ENCODE results near the gene ZNF615.
"Not testable (repeated sequence)": the region's sequence is repeated elsewhere in the genome, so short reads cannot be mapped to it uniquely, and the experiment has no call there.

Gene ZNF615

DNA sequence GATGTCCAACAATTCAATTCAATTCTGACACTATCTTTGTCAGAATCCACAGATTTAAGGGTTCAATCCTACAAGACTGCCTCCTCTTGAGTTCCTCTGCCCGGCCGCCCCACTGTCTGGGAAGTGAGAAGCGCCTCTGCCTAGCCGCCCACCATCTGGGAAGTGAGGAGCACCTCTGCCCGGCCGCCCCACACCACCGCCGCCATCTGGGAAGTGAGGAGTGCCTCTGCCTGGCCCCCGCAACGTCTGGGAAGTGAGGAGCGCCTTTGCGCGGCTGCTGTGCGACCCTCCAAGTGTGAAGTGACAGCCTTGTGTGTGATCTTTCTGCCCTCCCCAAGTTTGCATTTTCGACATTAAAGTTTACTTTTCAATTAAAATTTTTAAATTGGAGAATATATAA is 14.2 kb upstream of the ZNF615 start:
- no peaks in the 10 kb centered on the region for H3K9me3 ChIP-seq (ENCODE audit: control insufficient read depth, insufficient read depth, low read length)
- H3K27me3 ChIP-seq (ENCODE audit: control insufficient read depth, insufficient read depth, low read length), result no peaks in the 10 kb centered on the region
- H3K9ac ChIP-seq (ENCODE audit: low read depth, low read length), result no peak overlapping the region
- peaks cover 32% of the 10 kb centered on the region for H3K36me3 ChIP-seq (ENCODE audit: control insufficient read depth, insufficient read depth, low read length)
- H3K4me1 ChIP-seq (ENCODE audit: control insufficient read depth, insufficient read depth, low read length), result no peaks in the 10 kb centered on the region
- H3K4me3 ChIP-seq (ENCODE audit: low read depth, low read length), result no peak overlapping the region

- Histone ChIP-seq H3K36me3 (ENCODE audit: control insufficient read depth, insufficient read depth, low read length) (peaks cover 41% of the 10 kb centered on the region), H3K4me3 (ENCODE audit: low read depth, low read length) (no peak overlapping the region)
Observed at GRCh38 chr19:52020506-52020905, 12.5 kb upstream of the ZNF615 start.

DNA sequence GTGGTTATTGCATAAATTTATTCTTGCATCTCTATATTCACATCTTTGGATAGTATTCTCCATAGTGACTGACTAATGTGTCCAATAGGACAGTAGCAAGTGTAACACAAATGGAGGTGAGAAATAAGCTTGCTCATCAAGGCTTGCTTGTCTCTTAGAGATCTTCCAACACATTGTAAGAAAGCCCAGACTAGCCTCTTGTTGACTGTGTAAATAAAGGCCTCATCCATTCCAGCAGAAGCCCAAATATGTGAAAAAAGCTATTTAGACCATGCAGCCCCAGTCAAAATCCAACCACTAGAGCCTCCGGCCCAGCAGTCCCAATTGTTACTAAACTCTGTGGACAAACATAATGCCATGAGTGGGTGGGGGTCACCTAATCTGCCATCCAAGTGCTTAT is 2.7 kb upstream of the ZNF615 start:
- no peak overlapping the region for H3K4me3 ChIP-seq (ENCODE audit: low read depth, low read length)
- no peak overlapping the region for H3K9ac ChIP-seq (ENCODE audit: low read depth, low read length)
- H3K36me3 ChIP-seq (ENCODE audit: control insufficient read depth, insufficient read depth, low read length), result peaks cover 5% of the 10 kb centered on the region
- no peaks in the 10 kb centered on the region for H3K9me3 ChIP-seq (ENCODE audit: control insufficient read depth, insufficient read depth, low read length)
- no peaks in the 10 kb centered on the region for H3K27me3 ChIP-seq (ENCODE audit: control insufficient read depth, insufficient read depth, low read length)
- H3K4me1 ChIP-seq (ENCODE audit: control insufficient read depth, insufficient read depth, low read length), result peaks cover 2% of the 10 kb centered on the region

More at GRCh38 chr19:52020506-52020905, 12.5 kb upstream of the ZNF615 start:
- H3K4me1 ChIP-seq (ENCODE audit: control insufficient read depth, insufficient read depth, low read length), result no peaks in the 10 kb centered on the region
- no peaks in the 10 kb centered on the region for H3K27me3 ChIP-seq (ENCODE audit: control insufficient read depth, insufficient read depth, low read length)
- no peaks in the 10 kb centered on the region for H3K9me3 ChIP-seq (ENCODE audit: control insufficient read depth, insufficient read depth, low read length)
- no peak overlapping the region for H3K9ac ChIP-seq (ENCODE audit: low read depth, low read length)

DNA sequence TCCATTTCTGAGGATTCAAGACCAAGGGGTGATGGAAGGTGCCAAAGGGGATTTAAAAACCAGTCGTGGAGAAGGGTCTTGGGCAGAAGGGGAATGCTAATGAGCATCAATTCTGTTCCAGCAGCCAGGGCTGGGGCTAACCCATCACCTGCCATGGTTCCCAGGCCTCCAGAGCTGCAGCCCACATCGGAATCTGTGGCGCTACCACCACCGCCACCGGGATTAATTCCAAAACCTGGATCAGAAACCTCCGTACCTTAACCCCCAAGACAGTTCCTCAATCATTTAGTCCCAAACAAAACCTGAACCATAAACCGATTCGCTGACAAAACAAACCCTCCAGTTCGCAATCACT is 583 bp downstream of the ZNF615 start:
- peak overlapping the region; percentile 96 for H3K9ac ChIP-seq (ENCODE audit: low read depth, low read length)
- H3K4me3 ChIP-seq (ENCODE audit: low read depth, low read length), result peak overlapping the region; percentile 100
- H3K4me1 ChIP-seq (ENCODE audit: control insufficient read depth, insufficient read depth, low read length), result peaks cover 2% of the 10 kb centered on the region
- H3K27me3 ChIP-seq (ENCODE audit: control insufficient read depth, insufficient read depth, low read length), result no peaks in the 10 kb centered on the region
- H3K9me3 ChIP-seq (ENCODE audit: control insufficient read depth, insufficient read depth, low read length), result no peaks in the 10 kb centered on the region
- peaks cover 3% of the 10 kb centered on the region for H3K36me3 ChIP-seq (ENCODE audit: control insufficient read depth, insufficient read depth, low read length)

DNA sequence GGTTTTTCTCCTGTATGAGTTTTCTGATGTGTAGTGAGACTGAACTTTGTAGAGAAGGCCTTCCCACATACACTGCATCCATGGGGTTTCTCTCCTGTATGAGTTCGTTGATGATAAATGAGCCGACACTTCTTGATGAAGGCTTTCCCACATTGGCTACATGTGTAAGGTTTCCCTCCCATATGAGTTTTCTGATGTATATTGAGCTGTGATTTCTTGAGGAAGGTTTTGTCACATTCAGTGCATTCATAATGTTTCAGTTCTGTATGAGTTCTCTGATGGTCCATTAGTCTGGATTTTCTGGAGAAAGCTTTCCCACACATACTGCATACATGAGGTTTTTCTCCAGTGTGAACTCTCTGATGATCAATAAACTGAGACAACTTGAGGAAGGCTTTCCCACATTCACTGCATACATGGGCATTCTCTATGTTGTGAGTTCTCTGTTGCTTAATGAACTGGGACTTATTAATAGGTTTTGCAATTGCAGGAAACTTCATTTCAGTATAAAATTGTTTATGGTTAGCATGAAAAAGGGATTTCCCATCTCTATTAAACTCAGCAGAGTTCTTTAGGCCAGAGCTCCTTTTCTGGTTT is 13.9 kb downstream of the ZNF615 start:
- H3K4me1 ChIP-seq (ENCODE audit: control insufficient read depth, insufficient read depth, low read length), result no peaks in the 10 kb centered on the region
- peaks cover 47% of the 10 kb centered on the region for H3K9me3 ChIP-seq (ENCODE audit: control insufficient read depth, insufficient read depth, low read length)
- no peaks in the 10 kb centered on the region for H3K27me3 ChIP-seq (ENCODE audit: control insufficient read depth, insufficient read depth, low read length)
- no peak overlapping the region for H3K9ac ChIP-seq (ENCODE audit: low read depth, low read length)
- H3K4me3 ChIP-seq (ENCODE audit: low read depth, low read length), result no peak overlapping the region
- peaks cover 29% of the 10 kb centered on the region for H3K36me3 ChIP-seq (ENCODE audit: control insufficient read depth, insufficient read depth, low read length)

DNA sequence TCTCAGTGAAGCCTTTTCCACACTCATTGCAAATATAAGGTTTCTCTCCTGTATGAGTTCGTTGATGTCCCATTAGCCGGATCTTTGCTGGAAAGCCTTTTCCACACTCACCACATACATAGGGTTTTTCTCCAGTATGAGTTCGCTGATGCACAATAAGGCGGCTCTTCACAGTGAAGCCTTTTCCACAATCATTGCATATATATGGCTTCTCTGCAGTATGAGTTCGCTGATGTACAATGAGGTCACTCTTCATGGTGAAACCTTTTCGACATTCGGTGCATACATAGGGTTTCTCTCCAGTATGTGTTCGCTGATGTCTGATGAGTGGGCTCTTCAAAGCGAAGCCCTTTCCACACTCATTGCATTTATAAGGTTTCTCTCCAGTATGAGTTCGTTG is 14.6 kb downstream of the ZNF615 start:
- H3K36me3 ChIP-seq (ENCODE audit: control insufficient read depth, insufficient read depth, low read length), result peaks cover 28% of the 10 kb centered on the region
- H3K9me3 ChIP-seq (ENCODE audit: control insufficient read depth, insufficient read depth, low read length), result peaks cover 46% of the 10 kb centered on the region
- no peak overlapping the region for H3K4me3 ChIP-seq (ENCODE audit: low read depth, low read length)
- H3K9ac ChIP-seq (ENCODE audit: low read depth, low read length), result no peak overlapping the region
- H3K4me1 ChIP-seq (ENCODE audit: control insufficient read depth, insufficient read depth, low read length), result no peaks in the 10 kb centered on the region
- H3K27me3 ChIP-seq (ENCODE audit: control insufficient read depth, insufficient read depth, low read length), result no peaks in the 10 kb centered on the region

DNA sequence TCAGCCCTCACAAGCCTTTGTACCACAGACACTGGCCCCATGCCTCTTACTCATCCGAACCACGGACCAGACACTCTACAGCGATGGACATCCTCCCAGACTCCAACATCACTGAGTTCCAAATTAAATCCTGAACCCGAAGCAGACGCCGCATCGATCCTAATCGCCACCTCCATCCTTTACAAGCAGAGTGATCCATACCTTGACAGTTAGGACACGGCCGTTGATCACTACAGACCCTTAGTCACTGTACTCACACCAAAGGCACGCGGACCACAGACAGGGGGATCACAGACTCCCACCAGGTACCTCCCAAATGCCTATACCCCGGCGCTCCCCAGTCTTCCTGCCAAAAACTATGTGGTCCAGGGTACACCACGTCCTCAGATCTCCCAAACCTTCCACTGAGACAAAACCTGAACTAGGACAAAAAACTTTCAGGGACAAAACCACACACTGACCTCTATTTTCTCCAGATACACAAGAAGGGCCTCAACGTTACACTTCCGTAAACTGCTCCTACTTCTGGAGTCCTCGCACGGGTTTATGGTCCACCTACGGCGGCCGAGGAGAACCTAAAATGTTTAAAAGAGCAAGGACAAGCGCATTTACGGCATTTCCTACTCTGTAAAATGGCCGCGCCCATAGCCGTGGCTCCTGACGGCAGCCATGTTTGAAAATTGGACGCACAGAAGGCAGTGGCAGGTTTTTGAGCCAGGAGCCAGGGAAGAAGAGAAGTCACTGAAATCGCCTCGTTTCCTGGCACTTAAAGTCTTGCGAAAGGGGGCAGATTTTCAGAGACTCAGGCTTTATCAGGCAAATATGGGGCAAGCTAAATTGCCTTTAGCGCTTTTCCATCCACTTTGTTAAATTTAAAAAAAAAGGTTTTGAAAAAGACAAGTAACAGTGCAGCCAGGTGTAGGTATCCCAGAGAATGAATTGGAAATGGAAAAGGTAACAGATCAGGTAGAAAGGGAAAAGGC is 21.4 kb downstream of the ZNF615 start, which contains the start of gene ZNF350:
ZNF350 (minus strand) TSS at position 532 of the 983 bp plus-strand sequence. CDS start 12,480 bp downstream, outside the sequence.
- no peaks in the 10 kb centered on the region for H3K27me3 ChIP-seq (ENCODE audit: control insufficient read depth, insufficient read depth, low read length)
- no peaks in the 10 kb centered on the region for H3K9me3 ChIP-seq (ENCODE audit: control insufficient read depth, insufficient read depth, low read length)
- H3K9ac ChIP-seq (ENCODE audit: low read depth, low read length), result peak within 1 kb of the TSS; percentile 82
- peak within 1 kb of the TSS; percentile 99 for H3K4me3 ChIP-seq (ENCODE audit: low read depth, low read length)
- H3K36me3 ChIP-seq (ENCODE audit: control insufficient read depth, insufficient read depth, low read length), result no peaks in the 10 kb centered on the region
- H3K4me1 ChIP-seq (ENCODE audit: control insufficient read depth, insufficient read depth, low read length), result no peaks in the 10 kb centered on the region

GRCh38 chr19:51983361-51983760 is 24.6 kb downstream of the ZNF615 start:
- no peaks in the 10 kb centered on the region for H3K4me1 ChIP-seq (ENCODE audit: control insufficient read depth, insufficient read depth, low read length)
- no peaks in the 10 kb centered on the region for H3K9me3 ChIP-seq (ENCODE audit: control insufficient read depth, insufficient read depth, low read length)
- H3K36me3 ChIP-seq (ENCODE audit: control insufficient read depth, insufficient read depth, low read length), result no peaks in the 10 kb centered on the region
- H3K27me3 ChIP-seq (ENCODE audit: control insufficient read depth, insufficient read depth, low read length), result no peaks in the 10 kb centered on the region
- H3K9ac ChIP-seq (ENCODE audit: low read depth, low read length), result no peak overlapping the region
- no peak overlapping the region for H3K4me3 ChIP-seq (ENCODE audit: low read depth, low read length)

- H3K27me3 ChIP-seq (ENCODE audit: control insufficient read depth, insufficient read depth, low read length); H3K4me3 ChIP-seq (ENCODE audit: low read depth, low read length); H3K9me3 ChIP-seq (ENCODE audit: control insufficient read depth, insufficient read depth, low read length); H3K9ac ChIP-seq (ENCODE audit: low read depth, low read length); H3K4me1 ChIP-seq (ENCODE audit: control insufficient read depth, insufficient read depth, low read length); H3K36me3 ChIP-seq (ENCODE audit: control insufficient read depth, insufficient read depth, low read length): not testable (repeated sequence)
Observed at GRCh38 chr19:51980926-51981325, 27.1 kb downstream of the ZNF615 start.

DNA sequence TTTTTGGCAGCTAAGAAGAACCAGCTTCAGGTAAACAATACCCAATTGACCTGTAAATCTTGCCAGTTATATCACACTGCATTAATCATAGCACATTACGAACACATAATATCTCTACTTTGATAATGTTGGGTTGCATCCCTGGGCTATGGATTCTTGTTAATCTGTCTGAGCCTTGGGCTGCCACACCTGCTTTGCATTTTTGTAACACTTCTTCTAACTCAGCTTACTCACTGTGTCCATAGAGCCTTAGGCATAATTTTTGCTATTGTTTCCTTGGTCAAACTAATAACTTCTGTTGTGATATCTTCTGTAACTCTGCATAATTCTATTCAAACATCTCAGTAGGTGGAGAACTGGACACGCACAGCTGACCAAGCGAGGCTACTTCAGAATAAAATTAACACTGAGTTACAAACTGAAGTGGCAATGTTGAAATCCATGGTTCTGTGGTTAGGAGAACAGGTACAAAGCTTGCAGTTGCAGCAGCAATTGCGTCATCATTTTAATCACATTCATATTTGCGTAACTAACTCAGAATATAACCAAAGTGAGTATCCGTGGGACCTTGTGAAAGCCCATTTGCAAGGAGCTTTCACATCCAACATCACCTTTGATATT is 27.8 kb downstream of the ZNF615 start:
- H3K4me3 ChIP-seq (ENCODE audit: low read depth, low read length), result no peak overlapping the region
- H3K27me3 ChIP-seq (ENCODE audit: control insufficient read depth, insufficient read depth, low read length), result no peaks in the 10 kb centered on the region
- no peaks in the 10 kb centered on the region for H3K36me3 ChIP-seq (ENCODE audit: control insufficient read depth, insufficient read depth, low read length)
- H3K9ac ChIP-seq (ENCODE audit: low read depth, low read length), result no peak overlapping the region
- no peaks in the 10 kb centered on the region for H3K4me1 ChIP-seq (ENCODE audit: control insufficient read depth, insufficient read depth, low read length)
- H3K9me3 ChIP-seq (ENCODE audit: control insufficient read depth, insufficient read depth, low read length), result no peaks in the 10 kb centered on the region

- no peak overlapping the region for H3K4me3 ChIP-seq (ENCODE audit: low read depth, low read length)
- no peaks in the 10 kb centered on the region for H3K4me1 ChIP-seq (ENCODE audit: control insufficient read depth, insufficient read depth, low read length)
- no peaks in the 10 kb centered on the region for H3K27me3 ChIP-seq (ENCODE audit: control insufficient read depth, insufficient read depth, low read length)
- no peaks in the 10 kb centered on the region for H3K36me3 ChIP-seq (ENCODE audit: control insufficient read depth, insufficient read depth, low read length)
- no peak overlapping the region for H3K9ac ChIP-seq (ENCODE audit: low read depth, low read length)
- no peaks in the 10 kb centered on the region for H3K9me3 ChIP-seq (ENCODE audit: control insufficient read depth, insufficient read depth, low read length)
Observed at GRCh38 chr19:51978882-51979281, 29.1 kb downstream of the ZNF615 start.

Measured in iPS-15b (cell line).